ENCODE results near the gene CEBPG. TPM values are rescaled to one million over a fixed set of nuclear protein-coding genes. Genes with fewer than 3 reads are reported as not detected.

CEBPG gene
- total and polyA plus RNA-seq, 2 donors (not counting 1 experiment from before 2014, with no cell fraction given), result 12.5 to 24.2 TPM

- Histone ChIP-seq H3K27me3 (replicated peaks in 1 of 4; ENCODE audit: control extremely low read depth in 1 of 4, control insufficient read depth in 3 of 4, insufficient read depth in 4 of 4, low read length in 3 of 4) (no peaks in the 10 kb centered on the region), H3K4me1 (ENCODE audit: control insufficient read depth in 2 of 2, insufficient read depth in 2 of 2, low read length in 2 of 2) (no peaks in the 10 kb centered on the region), H4K20me1 (ENCODE audit: control insufficient read depth, insufficient read depth, low read length, poor library complexity, severe bottlenecking) (peaks cover 5% of the 10 kb centered on the region), H3K9ac (ENCODE audit: low read length) (no peak overlapping the region), H3K4me2 (replicated peaks; ENCODE audit: low read depth, low read length, poor library complexity, severe bottlenecking) (no peak overlapping the region), H3K9me3 (ENCODE audit: control extremely low read depth in 1 of 3, control insufficient read depth in 2 of 3, insufficient read depth in 1 of 3, low read length in 2 of 3) (no peaks in the 10 kb centered on the region), H3K27ac (ENCODE audit: low read length in 2 of 2) (no peak overlapping the region), H2AFZ (ENCODE audit: insufficient read depth, low read depth, low read length, poor library complexity, severe bottlenecking) (no peak overlapping the region), H3K4me3 (ENCODE audit: control extremely low read depth in 1 of 5, extremely low read depth in 1 of 5, insufficient read depth in 1 of 5, low read depth in 2 of 5, low read length in 4 of 5) (no peak overlapping the region), H3K79me2 (ENCODE audit: control insufficient read depth, insufficient read depth, low read length) (no peaks in the 10 kb centered on the region), H3K36me3 (replicated peaks in 1 of 2; ENCODE audit: control extremely low read depth in 1 of 2, control insufficient read depth in 1 of 2, extremely low read depth in 1 of 2, insufficient read depth in 2 of 2, low read length in 1 of 2) (peaks cover 0 to 3% of the 10 kb centered on the region in 2 experiments)
- no peak overlapping the region for H3K4me3 Mint-ChIP-seq
- no peaks in the 10 kb centered on the region for H3K27me3 Mint-ChIP-seq
- CTCF ChIA-PET, result interaction anchor here (0.6 to 7.7 kb wide), 2 partner anchors 169 to 287 kb away, joined by 5 to 211 read pairs; no protein-coding TSS in a partner anchor
- no peaks in the 10 kb centered on the region for H3K9me3 Mint-ChIP-seq (ENCODE audit: insufficient read depth)
- H3K4me1 Mint-ChIP-seq, result no peaks in the 10 kb centered on the region
- DNase-seq, result no peak
- no peak for ATAC-seq (ENCODE audit: low read depth)
- WGBS (ENCODE audit: insufficient coverage), result 98% methylated on average over 27 of the region's 27 CpGs
- no peak overlapping the region for H3K27ac Mint-ChIP-seq
- POLR2A ChIA-PET, result no interaction called here
- intact Hi-C loops (cut with micrococcal nuclease), result loop anchor here (5.0 kb wide), 1 partner anchor 283 kb away; no protein-coding TSS in a partner anchor
- no peak for TF ChIP-seq EZH2 (IDR thresholded peaks at IDR 0.05; ENCODE audit: borderline replicate concordance, insufficient read depth, low read depth, low read length, poor library complexity, severe bottlenecking)
- TF ChIP-seq CTCF (IDR thresholded peaks at IDR 0.05), result no peak
Observed at GRCh38 chr19:33409906-33410685, 36.6 kb downstream of the CEBPG start.

- H3K4me2 ChIP-seq (replicated peaks; ENCODE audit: low read depth, low read length, poor library complexity, severe bottlenecking), result no peak overlapping the region
- ChIA-PET CTCF (interaction anchor here (7.7 kb wide), 1 partner anchor 170 kb away, joined by 211 read pairs; no protein-coding TSS in a partner anchor), POLR2A (no interaction called here)
- peaks cover 0 to 3% of the 10 kb centered on the region in 2 experiments for H3K36me3 ChIP-seq (replicated peaks in 1 of 2; ENCODE audit: control extremely low read depth in 1 of 2, control insufficient read depth in 1 of 2, extremely low read depth in 1 of 2, insufficient read depth in 2 of 2, low read length in 1 of 2)
- no peak for DNase-seq
- ATAC-seq (ENCODE audit: low read depth), result no peak
- Mint-ChIP-seq H3K27me3 (no peaks in the 10 kb centered on the region), H3K9me3 (ENCODE audit: insufficient read depth) (no peaks in the 10 kb centered on the region), H3K4me3 (no peak overlapping the region), H3K27ac (no peak overlapping the region), H3K4me1 (no peaks in the 10 kb centered on the region)
- intact Hi-C loops (cut with micrococcal nuclease), result no loop called here
- no peaks in the 10 kb centered on the region for H3K9me3 ChIP-seq (ENCODE audit: control extremely low read depth in 1 of 3, control insufficient read depth in 2 of 3, insufficient read depth in 1 of 3, low read length in 2 of 3)
- H3K27ac ChIP-seq (ENCODE audit: low read length in 2 of 2), result no peak overlapping the region
- no peaks in the 10 kb centered on the region for H3K27me3 ChIP-seq (replicated peaks in 1 of 4; ENCODE audit: control extremely low read depth in 1 of 4, control insufficient read depth in 3 of 4, insufficient read depth in 4 of 4, low read length in 3 of 4)
- TF ChIP-seq CTCF (IDR thresholded peaks at IDR 0.05) (no peak), EZH2 (IDR thresholded peaks at IDR 0.05; ENCODE audit: borderline replicate concordance, insufficient read depth, low read depth, low read length, poor library complexity, severe bottlenecking) (no peak)
- H3K79me2 ChIP-seq (ENCODE audit: control insufficient read depth, insufficient read depth, low read length), result no peaks in the 10 kb centered on the region
- WGBS (ENCODE audit: insufficient coverage), result 94% methylated on average over 20 of the region's 21 CpGs
- H4K20me1 ChIP-seq (ENCODE audit: control insufficient read depth, insufficient read depth, low read length, poor library complexity, severe bottlenecking), result peaks cover 5% of the 10 kb centered on the region
- no peak overlapping the region for H3K9ac ChIP-seq (ENCODE audit: low read length)
- H3K4me1 ChIP-seq (ENCODE audit: control insufficient read depth in 2 of 2, insufficient read depth in 2 of 2, low read length in 2 of 2), result no peaks in the 10 kb centered on the region
- H3K4me3 ChIP-seq (ENCODE audit: control extremely low read depth in 1 of 5, extremely low read depth in 1 of 5, insufficient read depth in 1 of 5, low read depth in 2 of 5, low read length in 4 of 5), result no peak overlapping the region
- no peak overlapping the region for H2AFZ ChIP-seq (ENCODE audit: insufficient read depth, low read depth, low read length, poor library complexity, severe bottlenecking)
Observed at GRCh38 chr19:33410915-33411401, 37.4 kb downstream of the CEBPG start.

Data from B cell (primary cell).